H1 (cell line): ENCODE data around the gene SLC25A39.

Source experiments
- BACH1 ChIP-seq: IDR thresholded peaks from 2 replicates; pipeline ENCODE4 v1.6.1; 2012; ENCODE audit warnings: low read length, improper control_type of control experiment
- EZH2 ChIP-seq: fragments of 200-600 bp; sonication (generic); IDR thresholded peaks from 2 replicates; pipeline ENCODE4 v1.7.1; 2012; ENCODE audit warnings: low read depth, mild to moderate bottlenecking, moderate library complexity, low read length, inconsistent platforms; ENCODE audit not compliant: severe bottlenecking
- SRF ChIP-seq: IDR thresholded peaks from 2 replicates; pipeline ENCODE4 v1.6.1; 2011; ENCODE audit warnings: mild to moderate bottlenecking, low read depth, low read length, moderate library complexity
- TAF1 ChIP-seq: IDR thresholded peaks from 2 replicates; pipeline ENCODE4 v1.6.1; 2011; ENCODE audit warnings: mild to moderate bottlenecking, low read depth, low read length
- ZNF274 ChIP-seq: IDR thresholded peaks from 2 replicates; pipeline ENCODE4 v1.7.0; 2012; ENCODE audit warnings: low read length, borderline replicate concordance; ENCODE audit errors: extremely low read depth
- TF ChIP-seq, protein P1 (sequence below): IDR thresholded peaks from 2 replicates; pipeline ENCODE4 v1.6.1; 2012; ENCODE audit warnings: inconsistent platforms

DNA sequence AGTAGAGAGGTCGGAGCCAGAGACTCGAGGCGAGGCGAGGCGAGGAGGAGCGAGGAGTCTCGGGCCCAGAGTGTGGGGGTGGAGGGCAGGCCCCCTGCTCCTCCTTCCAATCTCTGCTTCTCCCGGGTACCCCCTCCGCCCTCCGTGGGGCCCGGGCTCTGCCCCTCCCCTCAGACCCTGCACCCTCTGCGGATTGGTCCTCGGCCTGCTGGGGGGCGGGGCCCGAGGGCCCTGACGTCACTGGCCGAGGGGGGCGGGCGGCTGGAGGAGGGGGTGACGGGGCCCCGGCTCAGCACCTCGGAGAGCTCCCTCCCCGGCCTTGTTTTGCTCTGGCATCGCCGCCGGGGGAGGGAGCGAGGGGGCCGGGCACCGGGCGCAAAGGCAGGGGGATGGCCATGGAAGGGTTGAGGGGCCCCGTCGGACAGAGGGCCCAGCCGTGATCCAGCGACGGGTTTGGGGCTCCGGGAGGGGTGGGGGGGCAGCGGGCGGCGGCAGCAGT, 16.3 kb downstream of the SLC25A39 start, which contains the start of gene RUNDC3A:
- TF ChIP-seq EZH2 (no peak), ZNF274 (no peak), SRF (no peak), BACH1 (no peak), TAF1 (peak; percentile 35; the same call in 1 of the 2 replicates)
- TF ChIP-seq, protein P1, sequence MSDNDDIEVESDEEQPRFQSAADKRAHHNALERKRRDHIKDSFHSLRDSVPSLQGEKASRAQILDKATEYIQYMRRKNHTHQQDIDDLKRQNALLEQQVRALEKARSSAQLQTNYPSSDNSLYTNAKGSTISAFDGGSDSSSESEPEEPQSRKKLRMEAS: no peak
